ENCODE measurements around the gene AUTS2. TPM values are rescaled to one million over a fixed set of nuclear protein-coding genes. Genes with fewer than 3 reads are reported as not detected.

The AUTS2 gene
- total RNA-seq, 1 experiment from 2014 or later = 256 TPM

DNA sequence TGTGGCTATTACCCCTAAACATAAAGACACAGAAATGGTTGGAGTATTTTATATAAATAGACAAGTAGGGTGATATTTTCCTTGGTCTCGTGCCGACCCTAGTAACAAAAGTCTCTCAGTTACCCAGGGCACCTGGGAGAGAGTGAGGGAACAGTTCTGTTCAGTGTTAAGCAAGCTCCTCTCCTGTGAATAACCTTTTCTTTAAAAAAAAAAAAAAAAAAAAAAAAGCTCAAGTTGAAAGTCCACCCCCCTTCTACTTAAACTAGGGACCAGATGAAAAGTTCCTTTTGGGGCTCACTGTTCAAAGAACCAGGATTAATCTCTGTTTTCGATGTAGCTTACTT lies 896.7 kb downstream of the AUTS2 start:
- no peak overlapping the region for H3K27ac ChIP-seq (ENCODE audit: insufficient read length, low read depth, low read length)
- no peak overlapping the region for H2AK5ac ChIP-seq (ENCODE audit: insufficient read length, low read length)
- H3K4me1 ChIP-seq (ENCODE audit: insufficient read depth, low read length) = no peaks in the 10 kb centered on the region
- Mint-ChIP-seq H3K36me3 (ENCODE audit: insufficient read depth in 1 of 3, low read depth in 3 of 3) (no peaks in the 10 kb centered on the region), H3K27me3 (ENCODE audit: low read depth) (no peaks in the 10 kb centered on the region; the same call in 1 of the 2 replicates), H3K4me1 (no peaks in the 10 kb centered on the region; a peak in 1 of 4 replicates), H3K9me3 (no peaks in the 10 kb centered on the region), H3K27ac (no peak overlapping the region), H3K4me3 (no peak overlapping the region)
- no peaks in the 10 kb centered on the region for H3K23me2 ChIP-seq (ENCODE audit: insufficient read length, low read depth, low read length, poor library complexity, severe bottlenecking)
- H4K8ac ChIP-seq (replicated peaks; ENCODE audit: insufficient read length, low read depth, low read length) = no peak overlapping the region
- H4K20me1 ChIP-seq (ENCODE audit: control insufficient read depth, insufficient read depth, insufficient read length) = no peaks in the 10 kb centered on the region
- H2BK120ac ChIP-seq (ENCODE audit: low read depth, low read length, poor library complexity, severe bottlenecking) = no peak overlapping the region
- H3K9me3 ChIP-seq (ENCODE audit: control insufficient read depth, low read depth, low read length) = no peaks in the 10 kb centered on the region
- H4K5ac ChIP-seq (ENCODE audit: insufficient read length, low read depth, low read length) = no peak overlapping the region
- WGBS (ENCODE audit: extremely low coverage, insufficient read length, low lambda C conversion rate) = no CpG with 5 or more reads among the region's 3 CpGs
- no peak overlapping the region for H3K9ac ChIP-seq (ENCODE audit: extremely low read depth, insufficient read length, low read length)
- no peak overlapping the region for H2BK5ac ChIP-seq (ENCODE audit: insufficient read length, low read length)
- no peak overlapping the region for H2BK15ac ChIP-seq (ENCODE audit: low read depth, low read length)
- no peak for DNase-seq
- H3K23ac ChIP-seq (ENCODE audit: insufficient read length, low read depth, low read length) = no peak overlapping the region
- H3K79me1 ChIP-seq (ENCODE audit: insufficient read depth, low read depth, low read length, poor library complexity, severe bottlenecking) = no peaks in the 10 kb centered on the region
- no peaks in the 10 kb centered on the region for H3K79me2 ChIP-seq (ENCODE audit: insufficient read depth, low read length)
- no peak overlapping the region for H3T11ph ChIP-seq (ENCODE audit: low read length)
- H2BK20ac ChIP-seq (ENCODE audit: low read depth, low read length, poor library complexity, severe bottlenecking) = no peak overlapping the region
- H4K91ac ChIP-seq (ENCODE audit: insufficient read length, low read depth, low read length) = no peak overlapping the region
- H3K56ac ChIP-seq (ENCODE audit: insufficient read length, low read depth, low read length) = no peak overlapping the region
- no peak overlapping the region for H3K4me2 ChIP-seq (ENCODE audit: insufficient read depth, insufficient read length, low read length)
- H3K4ac ChIP-seq (ENCODE audit: low read depth, low read length) = no peak overlapping the region
- no peak overlapping the region for H3K14ac ChIP-seq (ENCODE audit: insufficient read depth, low read length)
- H3K18ac ChIP-seq (ENCODE audit: insufficient read length, low read depth, low read length) = no peak overlapping the region
- no peaks in the 10 kb centered on the region for H3K27me3 ChIP-seq (ENCODE audit: insufficient read depth, low read length)
- H2BK12ac ChIP-seq (ENCODE audit: insufficient read length, low read depth, low read length) = no peak overlapping the region
- no peak overlapping the region for H2AFZ ChIP-seq (ENCODE audit: low read length)
- TF ChIP-seq, protein P1, sequence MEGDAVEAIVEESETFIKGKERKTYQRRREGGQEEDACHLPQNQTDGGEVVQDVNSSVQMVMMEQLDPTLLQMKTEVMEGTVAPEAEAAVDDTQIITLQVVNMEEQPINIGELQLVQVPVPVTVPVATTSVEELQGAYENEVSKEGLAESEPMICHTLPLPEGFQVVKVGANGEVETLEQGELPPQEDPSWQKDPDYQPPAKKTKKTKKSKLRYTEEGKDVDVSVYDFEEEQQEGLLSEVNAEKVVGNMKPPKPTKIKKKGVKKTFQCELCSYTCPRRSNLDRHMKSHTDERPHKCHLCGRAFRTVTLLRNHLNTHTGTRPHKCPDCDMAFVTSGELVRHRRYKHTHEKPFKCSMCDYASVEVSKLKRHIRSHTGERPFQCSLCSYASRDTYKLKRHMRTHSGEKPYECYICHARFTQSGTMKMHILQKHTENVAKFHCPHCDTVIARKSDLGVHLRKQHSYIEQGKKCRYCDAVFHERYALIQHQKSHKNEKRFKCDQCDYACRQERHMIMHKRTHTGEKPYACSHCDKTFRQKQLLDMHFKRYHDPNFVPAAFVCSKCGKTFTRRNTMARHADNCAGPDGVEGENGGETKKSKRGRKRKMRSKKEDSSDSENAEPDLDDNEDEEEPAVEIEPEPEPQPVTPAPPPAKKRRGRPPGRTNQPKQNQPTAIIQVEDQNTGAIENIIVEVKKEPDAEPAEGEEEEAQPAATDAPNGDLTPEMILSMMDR (conservative IDR thresholded peaks at IDR 0.05) = no peak

Data from H9 (cell line).